IMR-90 (cell line): ENCODE measurements around the gene SLC25A26.

ENCODE experiments used
- CTCF ChIP-seq: conservative IDR thresholded peaks from 2 replicates; pipeline ENCODE4 v1.5.1; 2012; ENCODE audit warnings: mild to moderate bottlenecking, low read depth, low read length, improper control_type of control experiment
- FOS ChIP-seq: fragments of 150-350 bp; IDR thresholded peaks from 2 replicates; pipeline ENCODE4 v1.6.1; 2016; ENCODE audit warnings: low read depth, low read length
- MAFK ChIP-seq: IDR thresholded peaks from 2 replicates; pipeline ENCODE4 v1.6.1; 2012; ENCODE audit warnings: low read depth, low read length, improper control_type of control experiment
- MXI1 ChIP-seq: IDR thresholded peaks from 2 replicates; pipeline ENCODE4 v1.6.1; 2012; ENCODE audit warnings: low read depth, mild to moderate bottlenecking, low read length, moderate library complexity, borderline replicate concordance
- NFE2L2 ChIP-seq: fragments of 150-350 bp; IDR thresholded peaks from 2 replicates; pipeline ENCODE4 v1.6.1; 2016; ENCODE audit warnings: low read depth, mild to moderate bottlenecking, low read length
- POLR2A ChIP-seq: IDR thresholded peaks from 2 replicates; pipeline ENCODE4 v1.6.1; 2012; ENCODE audit warnings: mild to moderate bottlenecking, low read depth, low read length
- RAD21 ChIP-seq: IDR thresholded peaks from 2 replicates; pipeline ENCODE4 v1.6.1; 2012; ENCODE audit warnings: low read length, improper control_type of control experiment
- RCOR1 ChIP-seq: IDR thresholded peaks from 2 replicates; pipeline ENCODE4 v1.6.1; 2012; ENCODE audit warnings: mild to moderate bottlenecking, low read length, improper control_type of control experiment; ENCODE audit not compliant: insufficient replicate concordance
- SMC3 ChIP-seq: fragments of 150-350 bp; IDR thresholded peaks from 2 replicates; pipeline ENCODE4 v1.6.1; 2016; ENCODE audit warnings: low read depth, mild to moderate bottlenecking, antibody characterized with exemption, low read length, moderate library complexity
- USF2 ChIP-seq: fragments of 150-350 bp; IDR thresholded peaks from 2 replicates; pipeline ENCODE4 v1.6.1; 2017; ENCODE audit warnings: mild to moderate bottlenecking, antibody characterized with exemption, low read length, low read depth

DNA sequence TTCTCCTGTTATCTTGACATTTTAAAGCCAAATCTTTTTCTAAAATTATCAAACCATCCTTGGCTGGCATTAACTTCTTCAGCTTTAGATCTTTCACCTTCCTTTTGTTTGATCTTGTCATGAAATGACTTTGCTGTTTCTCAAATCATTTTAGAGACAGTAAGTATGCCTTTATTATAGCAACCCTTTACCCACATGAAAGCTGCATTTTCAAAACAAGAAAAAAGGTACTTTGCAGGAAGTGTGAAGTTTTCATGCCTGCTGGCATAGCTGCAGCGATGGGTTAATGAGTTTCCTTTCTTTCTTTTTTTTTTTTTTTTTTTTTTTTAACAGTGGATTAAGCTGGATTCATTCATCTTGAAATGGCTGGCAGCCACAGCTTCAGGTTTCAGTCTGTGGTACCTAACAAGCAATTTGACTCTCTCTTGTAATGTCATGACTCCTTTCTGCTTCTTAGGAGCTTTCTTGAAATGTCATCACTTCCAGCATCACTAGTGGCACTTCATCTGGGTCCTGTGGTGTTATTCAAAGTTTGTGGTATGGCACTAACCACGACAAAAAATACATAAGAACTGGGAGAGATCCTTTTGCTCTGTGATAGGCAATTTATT is 18.8 kb downstream of the SLC25A26 start:
- TF ChIP-seq CTCF (no peak), POLR2A (no peak), USF2 (no peak), MAFK (no peak), RAD21 (no peak), MXI1 (no peak), NFE2L2 (no peak), SMC3 (no peak), RCOR1 (no peak), FOS (no peak)
